ENCODE results near the gene SEMA4C.
"Not testable (repeated sequence)": the region's sequence is repeated elsewhere in the genome, so short reads cannot be mapped to it uniquely, and the experiment has no call there.

SEMA4C gene

GRCh38 chr2:96898135-96898505, 28.2 kb upstream of the SEMA4C start:
- no peak for DNase-seq (ENCODE audit: low read depth)

- no peak for DNase-seq (ENCODE audit: low read depth)
These were observed 27.7 kb upstream of the SEMA4C start for GRCh38 chr2:96897491-96898134.

- no peak for DNase-seq (ENCODE audit: low read depth)
These were observed 26.1 kb upstream of the SEMA4C start for GRCh38 chr2:96895746-96896651.

DNA sequence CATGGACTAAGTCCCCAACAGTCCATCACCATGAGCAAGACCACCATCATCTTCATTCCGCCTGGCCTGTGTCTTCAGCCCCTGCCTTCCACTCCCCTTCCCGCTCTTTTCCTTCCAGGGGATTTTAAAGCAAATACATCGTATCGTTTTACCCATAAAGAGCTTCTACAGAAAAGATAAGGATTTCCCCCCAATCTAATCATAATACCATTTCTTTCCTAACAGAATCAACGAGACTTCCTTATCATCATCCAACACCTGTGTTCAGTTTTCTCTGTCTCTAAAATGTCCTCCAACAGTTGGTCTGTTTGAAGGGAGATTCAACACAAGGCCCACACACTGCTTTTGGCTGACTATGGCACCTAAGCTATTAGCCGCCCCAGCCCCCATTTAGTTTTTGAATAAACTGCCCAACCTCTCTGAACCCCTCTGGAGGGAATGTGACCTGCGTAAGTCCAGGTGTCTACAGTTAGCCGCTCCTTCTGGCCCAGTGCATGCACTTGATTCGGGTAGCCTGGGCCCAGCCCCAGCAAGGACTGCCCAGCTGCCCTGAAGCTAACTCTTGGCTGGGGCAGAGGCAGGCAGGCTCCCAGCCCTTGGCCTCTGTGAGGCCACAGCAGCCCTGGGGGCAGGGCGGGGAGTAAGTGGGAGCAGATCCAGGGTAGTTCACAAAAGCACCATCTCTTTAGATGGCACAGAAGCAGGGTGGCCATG, 25.3 kb upstream of the SEMA4C start:
- DNase-seq (ENCODE audit: low read depth) = no peak

DNA sequence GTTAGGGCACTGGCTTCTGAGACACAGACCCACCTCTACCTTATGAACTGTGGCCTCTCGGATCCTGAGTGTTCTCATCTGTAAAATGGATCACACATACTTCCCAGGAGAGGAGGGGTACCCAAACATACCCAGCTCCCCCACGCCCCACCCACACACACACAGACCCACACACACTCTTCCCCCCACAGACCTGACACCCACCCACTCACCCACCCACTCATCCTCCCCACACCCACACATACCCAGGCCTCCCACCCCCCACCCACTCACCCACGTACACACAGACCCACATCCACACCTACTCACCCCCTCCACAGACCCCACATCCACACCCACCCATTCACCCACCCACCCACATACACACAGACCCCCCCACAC, 24.3 kb upstream of the SEMA4C start:
- DNase-seq (ENCODE audit: low read depth) = no peak

DNA sequence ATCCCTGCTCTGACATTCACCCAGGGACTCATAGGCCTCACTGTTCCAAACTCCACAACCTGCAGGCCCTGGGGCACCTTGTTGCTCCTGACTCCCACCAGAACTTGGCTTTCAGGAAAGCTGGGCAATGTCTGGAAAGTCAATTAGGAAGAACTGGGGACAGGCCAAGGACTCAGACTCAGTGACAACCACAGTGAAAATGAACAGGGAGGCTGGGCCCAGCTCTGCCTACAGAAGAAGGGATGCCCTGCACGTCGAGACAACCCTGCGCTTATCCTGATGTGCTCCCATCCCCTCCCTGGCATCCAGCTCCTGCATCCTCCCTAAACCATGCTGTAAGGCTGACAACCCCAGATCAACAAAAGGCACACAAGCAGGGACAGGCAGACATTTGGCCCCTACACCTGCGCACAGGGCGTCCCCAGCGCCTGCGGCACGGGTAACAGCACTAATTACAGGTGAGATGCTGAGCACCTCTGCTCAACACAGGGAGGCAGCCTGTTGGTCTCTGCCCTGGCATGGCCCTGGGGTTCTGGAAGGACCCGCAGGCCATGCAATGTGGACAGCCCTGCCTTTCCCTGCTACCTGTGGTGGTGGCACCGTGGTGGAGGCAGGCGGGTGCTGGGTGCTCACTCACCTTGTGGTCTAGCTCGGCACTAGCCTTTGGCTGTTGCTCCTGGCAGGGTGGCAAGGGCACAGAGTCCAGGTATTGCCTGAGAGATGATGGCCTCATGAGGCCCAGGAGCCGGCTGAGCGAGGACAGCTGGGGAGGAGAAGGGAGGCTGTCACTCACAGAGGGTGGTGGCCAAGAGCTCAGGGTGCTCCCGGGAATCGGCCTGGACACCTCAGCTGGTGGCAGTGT, 23.6 kb upstream of the SEMA4C start:
- no peak for DNase-seq (ENCODE audit: low read depth)

- no peak for DNase-seq (ENCODE audit: low read depth)
These were observed 21.9 kb upstream of the SEMA4C start for GRCh38 chr2:96891591-96892333.

GRCh38 chr2:96890726-96891385, 21.0 kb upstream of the SEMA4C start:
- no peak for DNase-seq (ENCODE audit: low read depth)

GRCh38 chr2:96890252-96890651, 20.4 kb upstream of the SEMA4C start:
- no peak for DNase-seq (ENCODE audit: low read depth)

GRCh38 chr2:96889502-96889901, 19.6 kb upstream of the SEMA4C start:
- not testable (repeated sequence) for DNase-seq (ENCODE audit: low read depth)

DNA sequence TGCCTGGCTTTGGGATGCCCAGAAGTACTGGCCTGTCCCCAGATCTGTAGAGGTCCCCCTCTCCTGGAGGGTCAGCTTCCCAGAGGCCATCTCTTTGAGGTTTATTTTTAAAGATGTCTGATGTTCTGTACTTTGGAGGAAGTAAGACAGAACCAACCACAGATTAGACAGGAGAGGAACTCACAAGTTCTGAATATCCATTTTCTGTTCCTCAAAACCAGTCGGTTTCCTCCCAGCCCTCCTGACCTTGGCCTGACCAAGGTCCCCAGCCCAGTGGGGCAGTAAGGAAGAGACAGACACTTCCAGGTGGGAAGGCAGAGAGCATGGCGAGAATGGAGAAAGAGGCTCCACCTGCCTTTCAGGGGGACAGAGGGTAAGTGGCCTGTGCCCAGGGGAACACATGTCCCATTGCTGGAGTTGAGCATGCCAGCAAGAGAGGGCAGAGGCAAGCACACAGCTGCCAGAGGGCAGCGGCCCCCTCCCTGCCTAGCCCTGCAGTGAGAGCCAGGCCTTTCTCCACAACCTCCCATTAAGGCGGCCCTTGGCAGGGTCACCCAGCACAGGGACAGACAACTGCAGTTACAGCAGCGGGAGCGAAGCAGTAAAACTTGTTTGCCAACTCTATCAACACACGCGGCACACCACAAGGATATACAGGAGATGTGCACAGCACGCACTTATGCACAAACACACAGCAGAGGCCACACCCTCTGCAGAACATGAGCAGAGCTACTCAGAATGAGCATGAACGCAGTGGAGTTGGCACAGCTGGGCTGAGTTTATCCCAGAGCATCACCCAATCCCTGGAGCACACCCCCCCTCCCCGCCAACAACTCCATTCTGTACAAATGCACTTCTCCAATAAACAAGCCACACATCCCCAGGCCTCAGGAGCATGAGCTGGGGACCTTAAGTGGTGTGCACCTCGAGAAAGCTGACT, 18.5 kb upstream of the SEMA4C start:
- no peak for DNase-seq (ENCODE audit: low read depth)

DNA sequence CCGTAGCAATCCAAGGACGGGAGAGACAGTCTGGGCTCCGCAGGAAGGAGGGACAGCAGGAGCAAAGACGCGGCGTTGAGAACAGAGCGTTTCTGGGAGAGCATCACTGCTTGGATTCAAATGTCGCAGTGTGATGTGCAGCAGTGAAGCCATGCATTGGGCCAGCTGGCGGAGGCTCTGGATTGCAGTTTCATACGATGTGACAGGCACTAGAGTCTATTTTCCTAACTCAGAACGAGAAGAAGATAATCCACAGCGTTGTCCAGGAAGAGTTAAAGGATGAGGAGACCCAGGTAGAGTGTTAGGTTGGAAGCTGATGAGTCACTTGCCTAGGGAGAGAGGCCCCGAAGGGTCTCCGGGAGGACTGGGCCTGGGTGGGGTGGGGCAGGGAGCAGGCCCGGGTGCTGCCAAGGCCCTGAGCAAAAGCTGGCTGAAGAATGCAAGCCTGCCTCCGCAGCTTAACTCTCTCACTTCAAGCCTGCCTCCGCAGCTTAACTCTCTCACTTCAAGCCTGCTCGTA, 17.7 kb upstream of the SEMA4C start:
- DNase-seq (ENCODE audit: low read depth) = no peak

DNA sequence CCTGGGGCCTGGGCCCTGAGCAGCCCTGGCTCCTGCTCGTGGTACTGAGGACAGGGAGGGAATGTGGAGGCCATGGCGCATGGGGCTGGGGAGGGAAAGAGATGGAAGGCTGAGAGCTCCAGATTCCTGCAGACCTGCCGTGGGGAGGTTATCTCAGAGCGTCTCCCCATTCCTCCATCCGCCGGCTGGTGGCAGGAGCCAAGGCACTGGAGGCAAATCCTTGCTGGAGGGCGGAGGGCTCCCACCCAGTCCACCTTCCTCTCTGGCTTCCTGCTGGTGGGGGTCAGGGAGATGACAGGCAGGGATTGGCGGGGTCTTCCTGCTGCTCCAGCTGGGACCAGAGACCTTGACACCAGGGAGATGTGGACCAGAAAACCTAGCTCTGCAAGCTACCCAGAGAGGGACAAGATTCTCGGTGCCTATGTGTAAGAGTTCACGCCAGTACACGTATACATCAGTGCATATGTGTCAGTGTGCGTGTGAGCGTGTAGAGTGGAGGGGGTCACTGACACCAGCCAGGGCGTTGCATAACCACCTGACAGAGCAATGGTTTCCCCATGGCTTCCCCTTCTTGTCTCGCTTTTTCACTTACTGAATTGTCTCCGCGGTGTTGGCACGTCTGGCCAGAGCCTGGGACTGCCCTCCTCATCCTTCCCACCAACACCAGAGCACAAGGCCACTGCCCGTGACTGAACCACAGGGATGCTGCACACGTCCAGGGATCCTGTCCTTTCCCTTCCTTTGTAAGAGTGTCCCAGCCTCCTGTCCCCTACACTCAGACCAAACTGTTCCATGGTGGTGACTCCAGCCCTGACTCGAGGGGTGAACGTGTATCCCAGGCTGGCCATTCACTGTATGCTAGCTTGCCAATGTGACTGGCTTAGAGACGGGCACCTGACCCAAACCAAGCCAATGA, 15.8 kb upstream of the SEMA4C start:
- DNase-seq (ENCODE audit: low read depth) = no peak

GRCh38 chr2:96884299-96885094, 14.6 kb upstream of the SEMA4C start:
- DNase-seq (ENCODE audit: low read depth) = no peak

- no peak for DNase-seq (ENCODE audit: low read depth)
These were observed 13.4 kb upstream of the SEMA4C start for GRCh38 chr2:96883306-96883705.

DNA sequence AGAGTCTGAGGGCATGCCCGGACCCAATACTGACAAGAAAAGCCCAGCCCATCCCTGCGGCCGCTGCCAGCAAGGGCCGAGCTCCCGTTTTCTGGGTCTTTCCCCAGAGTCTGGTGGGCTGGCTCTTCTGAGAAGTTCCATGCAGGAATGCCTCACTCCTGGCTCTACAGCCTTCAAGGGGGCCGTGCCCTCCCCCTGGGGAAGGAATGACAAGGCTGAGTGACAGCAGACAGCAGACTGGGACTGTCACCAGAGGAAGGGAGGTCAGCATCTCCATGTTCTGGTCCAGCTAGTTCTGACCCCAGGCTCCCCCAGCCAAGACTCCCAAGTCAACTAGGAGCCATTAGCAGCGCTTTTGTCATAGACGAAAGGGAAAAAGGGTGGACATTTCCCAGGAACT, 13.0 kb upstream of the SEMA4C start:
- no peak for DNase-seq (ENCODE audit: low read depth)

GRCh38 chr2:96882230-96882629, 12.3 kb upstream of the SEMA4C start:
- DNase-seq (ENCODE audit: low read depth) = no peak
